T-cell (primary cell): ENCODE measurements around the gene APOD. TPM values are rescaled to one million over a fixed set of nuclear protein-coding genes. Genes with fewer than 3 reads are reported as not detected.
"Not testable (repeated sequence)": the region's sequence is repeated elsewhere in the genome, so short reads cannot be mapped to it uniquely, and the experiment has no call there.

Source experiments
- ATAC-seq, 4 experiments: fragments of 200-7000 bp in 3 of 4; fragments of 150-1000 bp in 1 of 4; cut with Tn5 transposase; replicated peaks in 1 of 4; 1 replicate in 3 of 4; 2 replicates in 1 of 4; pipeline ENCODE4 v1.10.0; 2021; ENCODE audit warnings: moderate library complexity in 3 of 4, mild to moderate bottlenecking in 2 of 4, moderate number of reproducible peaks in 1 of 4
- CTCF ChIA-PET, 2 donors: fragments of 300-600 bp; sonication (Branson Sonifier 250); formaldehyde crosslinking; loops; one replicate each; lab custom pipeline; 2022; ENCODE audit warnings: antibody characterized with exemption in 2 of 2; lab: Charles Lee
- POLR2A ChIA-PET, 2 donors: fragments of 300-600 bp; sonication (Branson Sonifier 250); formaldehyde crosslinking; loops; one replicate each; lab custom pipeline; 2022; ENCODE audit warnings: antibody characterized with exemption in 2 of 2; lab: Charles Lee
- DNase-seq, 35 experiments: peaks; one replicate each; pipeline versions ENCODE4 v3.0.0 to v3.0.0-alpha.2; 2013 to 2023
- H3K27ac ChIP-seq: one replicate; pipeline ENCODE4 v1.5.1; 2013; ENCODE audit warnings: low read length
- H3K27me3 ChIP-seq, 2 experiments: replicated peaks in 1 of 2; 1 replicate in 1 of 2; 2 replicates in 1 of 2; pipeline versions ENCODE4 v1.6.1 to v1.7.0; 2013; ENCODE audit warnings: low read length in 1 of 2, mixed read lengths in 1 of 2; ENCODE audit not compliant: control insufficient read depth in 2 of 2, insufficient read depth in 2 of 2; ENCODE audit errors: extremely low read depth in 1 of 2
- H3K36me3 ChIP-seq, 2 donors: 1 replicate in 1 of 2; 2 replicates in 1 of 2; pipeline versions ENCODE4 v1.6.1 to v1.7.0; 2013; ENCODE audit warnings: low read length in 1 of 2; ENCODE audit not compliant: control insufficient read depth in 2 of 2, insufficient read depth in 1 of 2; ENCODE audit errors: extremely low read depth in 1 of 2
- H3K4me1 ChIP-seq, 2 experiments: 1 replicate in 1 of 2; 2 replicates in 1 of 2; pipeline versions ENCODE4 v1.6.1 to v1.7.0; 2013; ENCODE audit warnings: low read length in 2 of 2, mixed read lengths in 1 of 2; ENCODE audit not compliant: insufficient read depth in 2 of 2, control insufficient read depth in 1 of 2; ENCODE audit errors: extremely low read depth in 1 of 2
- H3K4me3 ChIP-seq, 2 donors: 1 replicate in 1 of 2; 2 replicates in 1 of 2; pipeline versions ENCODE4 v1.5.1 to v1.7.0; 2013; ENCODE audit warnings: mild to moderate bottlenecking in 2 of 2, low read length in 1 of 2, moderate library complexity in 1 of 2; ENCODE audit not compliant: control insufficient read depth in 1 of 2; ENCODE audit errors: extremely low read depth in 1 of 2
- H3K9me3 ChIP-seq: 2 replicates; pipeline ENCODE4 v1.7.0; 2013
- H3K27ac Mint-ChIP-seq, 2 donors: one replicate each; pipeline ENCODE4 v1.8.0; 2020 to 2021; ENCODE audit warnings: mild to moderate bottlenecking in 2 of 2, mixed read lengths in 2 of 2
- H3K27me3 Mint-ChIP-seq, 2 donors: one replicate each; pipeline ENCODE4 v1.8.0; 2021 to 2022; ENCODE audit warnings: mixed read lengths in 2 of 2
- H3K36me3 Mint-ChIP-seq: one replicate; pipeline ENCODE4 v1.8.0; 2021; ENCODE audit warnings: mixed read lengths
- H3K4me1 Mint-ChIP-seq, 3 donors: one replicate each; pipeline ENCODE4 v1.8.0; 2020 to 2022; ENCODE audit warnings: mixed read lengths in 3 of 3, mild to moderate bottlenecking in 1 of 3
- H3K4me3 Mint-ChIP-seq, 3 donors: one replicate each; pipeline ENCODE4 v1.8.0; 2020 to 2022; ENCODE audit warnings: mild to moderate bottlenecking in 3 of 3, mixed read lengths in 3 of 3, moderate library complexity in 3 of 3
- H3K9me3 Mint-ChIP-seq, 3 donors: one replicate each; pipeline ENCODE4 v1.8.0; 2020 to 2022; ENCODE audit warnings: mixed read lengths in 3 of 3
- WGBS: methylation state at CpG from one replicate; pipeline ENCODE4 v1.1.5; 2013; ENCODE audit warnings: missing lambda C conversion rate; ENCODE audit not compliant: insufficient coverage; 5-methylcytosine and 5-hydroxymethylcytosine counted together
- total RNA-seq, 35 experiments: library from RNA in 6 of 35; stranded (reverse) in 6 of 35; fragments of 120-200 nt in 1 of 35; gene quantifications; one replicate each; pipeline versions ENCODE4 v1.2.1 to v1.2.4 and lab custom pipeline; 2013 to 2026

APOD gene
- total RNA-seq, 5 donors from 2014 or later (not counting 1 experiment from before 2014, with no cell fraction given) = 0.55 TPM; not detected in 4

DNA sequence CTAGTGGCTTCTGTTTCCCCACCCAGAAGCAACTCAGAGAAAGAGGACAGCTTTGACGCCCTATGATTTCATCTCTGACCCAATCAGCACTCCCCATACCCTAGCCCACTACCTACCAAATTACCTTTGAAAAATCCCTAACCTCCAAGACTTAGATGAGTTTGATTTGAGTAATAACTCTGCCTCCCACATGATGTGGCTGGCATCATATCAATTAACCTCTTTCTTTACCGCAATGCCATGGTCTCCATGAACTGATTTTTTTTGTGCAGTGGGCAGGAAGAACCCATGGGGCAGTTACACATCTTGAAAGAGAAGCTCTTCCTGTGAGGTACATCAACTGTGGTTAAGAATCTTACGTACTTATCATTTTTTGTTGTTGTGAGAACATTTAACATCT lies 25.5 kb upstream of the APOD start:
- H3K4me1 ChIP-seq = peaks cover 2 to 17% of the 10 kb centered on the region in 2 experiments
- POLR2A ChIA-PET = no interaction called here
- H3K4me3 ChIP-seq = no peak overlapping the region
- peak overlapping the region; percentile 62 for H3K27ac ChIP-seq
- DNase-seq (peak in 28 of 35 experiments; percentile 12 to 78 (median 40)), ATAC-seq (peak; percentile 73 to 96 (median 93))
- H3K9me3 ChIP-seq = no peaks in the 10 kb centered on the region
- H3K4me3 Mint-ChIP-seq = peak overlapping the region in 1 of 3 donors; percentile 32
- H3K9me3 Mint-ChIP-seq = peaks cover 0 to 21% (median 9%) of the 10 kb centered on the region in 3 donors
- peaks cover 3% of the 10 kb centered on the region for H3K36me3 Mint-ChIP-seq
- no CpG with 5 or more reads among the region's 3 CpGs for WGBS
- CTCF ChIA-PET = no interaction called here
- no peaks in the 10 kb centered on the region for H3K27me3 ChIP-seq
- H3K36me3 ChIP-seq = no peaks in the 10 kb centered on the region
- H3K27me3 Mint-ChIP-seq = no peaks in the 10 kb centered on the region
- peak overlapping the region; percentile 70 to 82 for H3K27ac Mint-ChIP-seq
- peaks cover 26 to 40% (median 37%) of the 10 kb centered on the region in 3 donors for H3K4me1 Mint-ChIP-seq

- H3K36me3 ChIP-seq, H3K27me3 ChIP-seq, H3K27me3 Mint-ChIP-seq, DNase-seq, H3K9me3 ChIP-seq, H3K4me1 Mint-ChIP-seq, H3K4me3 Mint-ChIP-seq, H3K4me3 ChIP-seq, CTCF ChIA-PET, POLR2A ChIA-PET, H3K36me3 Mint-ChIP-seq, ATAC-seq, H3K27ac ChIP-seq, H3K9me3 Mint-ChIP-seq, H3K4me1 ChIP-seq: not testable (repeated sequence)
- WGBS = 100% methylated on average over 1 of the region's 2 CpGs
- H3K27ac Mint-ChIP-seq = peak overlapping the region in 1 of 2 donors; percentile 37
These were observed 18.0 kb upstream of the APOD start for GRCh38 chr3:195601785-195602184.

GRCh38 chr3:195601382-195601781 lies 17.6 kb upstream of the APOD start:
- H3K4me1 Mint-ChIP-seq = peaks cover 0 to 5% (median 2%) of the 10 kb centered on the region in 3 donors
- ChIA-PET CTCF (no interaction called here), POLR2A (no interaction called here)
- Histone ChIP-seq H3K27ac (no peak overlapping the region), H3K4me1 (no peaks in the 10 kb centered on the region), H3K4me3 (no peak overlapping the region), H3K36me3 (no peaks in the 10 kb centered on the region), H3K9me3 (no peaks in the 10 kb centered on the region), H3K27me3 (no peaks in the 10 kb centered on the region)
- DNase-seq (no peak), ATAC-seq (no peak)
- no peak overlapping the region for H3K27ac Mint-ChIP-seq
- 100% methylated on average over 1 of the region's 2 CpGs for WGBS
- H3K27me3 Mint-ChIP-seq = no peaks in the 10 kb centered on the region
- H3K9me3 Mint-ChIP-seq = peaks cover 0 to 4% (median 3%) of the 10 kb centered on the region in 3 donors
- H3K4me3 Mint-ChIP-seq = no peak overlapping the region
- H3K36me3 Mint-ChIP-seq = peaks cover 3% of the 10 kb centered on the region

- H3K27me3 Mint-ChIP-seq, CTCF ChIA-PET, H3K4me3 ChIP-seq, ATAC-seq, H3K9me3 Mint-ChIP-seq, H3K36me3 ChIP-seq, H3K27ac ChIP-seq, H3K27me3 ChIP-seq, H3K4me1 Mint-ChIP-seq, POLR2A ChIA-PET, H3K4me3 Mint-ChIP-seq, DNase-seq, H3K4me1 ChIP-seq, H3K9me3 ChIP-seq, H3K27ac Mint-ChIP-seq, H3K36me3 Mint-ChIP-seq: not testable (repeated sequence)
- no CpG with 5 or more reads among the region's 23 CpGs for WGBS
These were observed 16.2 kb upstream of the APOD start for GRCh38 chr3:195599926-195600325.

DNA sequence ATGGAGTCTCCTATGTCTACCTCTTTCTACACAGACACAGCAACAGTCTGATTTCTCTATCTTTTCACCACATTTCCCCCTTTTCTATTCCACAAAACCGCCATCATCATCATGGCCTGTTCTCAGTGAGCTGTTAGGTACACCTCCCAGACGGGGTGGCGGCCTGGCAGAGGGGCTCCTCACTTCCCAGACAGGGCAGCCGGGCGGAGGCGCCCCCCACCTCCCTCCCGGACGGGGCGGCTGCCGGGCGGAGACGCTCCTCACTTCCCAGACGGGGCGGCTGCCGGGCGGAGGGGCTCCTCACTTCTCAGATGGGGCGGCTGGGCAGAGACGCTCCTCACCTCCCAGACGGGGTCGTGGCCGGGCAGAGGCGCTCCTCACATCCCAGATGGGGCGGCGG lies 15.8 kb upstream of the APOD start:
- H3K27me3 ChIP-seq, H3K4me3 ChIP-seq, H3K27me3 Mint-ChIP-seq, H3K9me3 ChIP-seq, H3K36me3 ChIP-seq, ATAC-seq, DNase-seq, H3K9me3 Mint-ChIP-seq, H3K27ac ChIP-seq, POLR2A ChIA-PET, H3K4me1 Mint-ChIP-seq, H3K27ac Mint-ChIP-seq, H3K4me1 ChIP-seq, H3K4me3 Mint-ChIP-seq, CTCF ChIA-PET, H3K36me3 Mint-ChIP-seq: not testable (repeated sequence)
- WGBS = 100% methylated on average over 1 of the region's 24 CpGs

DNA sequence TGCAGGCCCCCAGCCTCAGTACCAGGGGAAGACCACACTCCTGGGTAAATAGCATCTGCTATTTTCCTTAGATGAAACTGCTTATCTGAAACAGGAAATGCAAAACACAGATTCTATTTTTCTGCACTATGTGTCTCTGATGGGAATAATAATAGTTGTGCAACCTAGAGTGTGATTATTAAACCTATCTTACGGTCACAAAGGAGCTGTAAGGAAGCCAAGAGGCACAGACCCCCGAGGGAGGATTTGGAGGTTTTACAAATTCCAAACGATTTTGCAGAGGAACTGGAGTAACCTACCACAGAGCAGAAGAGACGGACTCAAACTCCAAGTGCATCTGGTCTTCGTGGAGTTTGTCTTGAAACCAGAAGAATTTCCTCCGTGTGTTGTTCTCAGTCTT lies 14.1 kb upstream of the APOD start:
- H3K9me3 Mint-ChIP-seq = no peaks in the 10 kb centered on the region

GRCh38 chr3:195597229-195597628 lies 13.5 kb upstream of the APOD start:
- H3K27me3 Mint-ChIP-seq = no peaks in the 10 kb centered on the region
- H3K9me3 Mint-ChIP-seq = no peaks in the 10 kb centered on the region
- ATAC-seq (no peak), DNase-seq (no peak)
- H3K4me3 ChIP-seq = no peak overlapping the region
- no peak overlapping the region for H3K4me3 Mint-ChIP-seq
- H3K36me3 ChIP-seq = no peaks in the 10 kb centered on the region
- no peaks in the 10 kb centered on the region for H3K9me3 ChIP-seq
- no peak overlapping the region for H3K27ac ChIP-seq
- no CpG with 5 or more reads among the region's 2 CpGs for WGBS
- ChIA-PET POLR2A (no interaction called here), CTCF (no interaction called here)
- no peaks in the 10 kb centered on the region for H3K4me1 ChIP-seq
- no peak overlapping the region for H3K27ac Mint-ChIP-seq
- H3K27me3 ChIP-seq = no peaks in the 10 kb centered on the region
- H3K36me3 Mint-ChIP-seq = no peaks in the 10 kb centered on the region
- H3K4me1 Mint-ChIP-seq = peaks cover 0 to 5% (median 0%) of the 10 kb centered on the region in 3 donors

More for the DNA sequence above, 14.1 kb upstream of the APOD start:
- Histone ChIP-seq H3K4me1 (no peaks in the 10 kb centered on the region), H3K27me3 (no peaks in the 10 kb centered on the region), H3K9me3 (no peaks in the 10 kb centered on the region), H3K36me3 (no peaks in the 10 kb centered on the region), H3K4me3 (no peak overlapping the region), H3K27ac (no peak overlapping the region)
- Mint-ChIP-seq H3K4me1 (peaks cover 0 to 5% (median 0%) of the 10 kb centered on the region in 3 donors), H3K27ac (no peak overlapping the region), H3K4me3 (no peak overlapping the region), H3K27me3 (no peaks in the 10 kb centered on the region), H3K36me3 (no peaks in the 10 kb centered on the region)
- no CpG with 5 or more reads among the region's 6 CpGs for WGBS
- no peak for DNase-seq
- ATAC-seq = no peak
- POLR2A ChIA-PET = no interaction called here
- CTCF ChIA-PET = no interaction called here
